ENCODE results near the gene EEFSEC. TPM values are rescaled to one million over a fixed set of nuclear protein-coding genes. Genes with fewer than 3 reads are reported as not detected.
"Not testable (repeated sequence)": the region's sequence is repeated elsewhere in the genome, so short reads cannot be mapped to it uniquely, and the experiment has no call there.

Gene EEFSEC
- total RNA-seq, 2 experiments from 2014 or later = 21.7 to 23.1 TPM

DNA sequence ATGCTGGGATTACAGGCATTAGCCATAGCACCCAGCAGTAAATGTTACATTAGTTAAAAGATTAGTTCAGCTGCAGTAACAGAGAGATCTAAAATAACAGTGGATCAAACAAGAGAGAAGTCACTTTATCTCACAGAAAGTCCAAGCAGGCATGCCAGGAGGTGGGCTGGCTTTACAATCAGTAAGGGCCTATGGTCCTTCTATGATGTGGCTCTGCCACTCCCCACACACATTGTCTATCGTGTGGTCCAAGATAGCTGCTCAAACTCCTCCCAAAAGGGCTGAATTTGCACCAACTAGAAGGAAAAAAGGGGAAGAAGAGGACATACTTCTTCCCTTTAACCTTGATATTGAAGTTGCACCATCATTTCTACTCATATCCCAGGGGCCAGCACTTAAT lies 25.0 kb upstream of the EEFSEC start:
- Mint-ChIP-seq H3K36me3 (ENCODE audit: low read depth) (peaks cover 2% of the 10 kb centered on the region), H3K27ac (no peak overlapping the region), H3K27me3 (ENCODE audit: low read depth) (no peaks in the 10 kb centered on the region), H3K4me1 (ENCODE audit: low read depth) (peaks cover 8% of the 10 kb centered on the region), H3K9me3 (ENCODE audit: insufficient read depth) (no peaks in the 10 kb centered on the region), H3K4me3 (no peak overlapping the region)
- ChIA-PET POLR2A (interaction anchor here (0.6 kb wide), 1 partner anchor 523 kb away, joined by 3 read pairs; no protein-coding TSS in a partner anchor), CTCF (interaction anchor here (5.5 kb wide), 1 partner anchor 34 kb away, joined by 37 read pairs; no protein-coding TSS in a partner anchor)
- ATAC-seq (no peak), DNase-seq (no peak)

DNA sequence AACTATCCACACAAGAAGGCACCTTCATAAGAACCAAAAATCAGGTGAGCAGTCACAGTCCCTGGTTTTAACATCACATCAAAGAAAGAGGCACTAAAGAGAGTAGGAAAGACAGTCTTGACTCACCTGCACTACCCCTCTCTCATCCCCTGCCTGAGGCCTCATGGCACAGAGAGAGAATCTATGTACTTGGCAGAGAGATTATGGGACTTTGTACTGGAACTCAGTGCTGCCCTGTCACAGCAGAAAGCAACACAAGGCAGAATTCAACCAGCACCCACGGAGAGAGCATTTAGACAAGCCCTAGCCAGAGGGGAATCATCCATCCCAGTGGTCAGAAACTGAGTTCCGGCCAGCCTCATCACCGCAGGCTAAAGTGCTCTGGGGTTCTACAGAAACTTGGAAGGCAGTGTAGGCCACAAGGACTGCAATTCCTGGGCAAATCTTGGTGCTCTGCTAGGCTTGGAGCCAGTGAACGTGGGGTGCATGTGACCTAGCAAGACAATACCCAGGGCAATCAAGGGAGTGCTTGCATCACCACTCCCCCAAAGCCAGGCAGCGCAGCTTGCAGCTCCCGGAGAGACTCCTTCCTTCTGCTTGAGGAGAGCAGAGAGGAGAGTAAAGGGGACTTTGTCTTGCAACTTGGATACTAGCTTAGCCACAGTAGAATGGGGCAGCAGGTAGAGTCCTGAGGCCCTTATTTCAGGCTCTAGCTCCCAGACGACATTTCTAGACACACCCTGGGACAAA lies 21.2 kb upstream of the EEFSEC start:
- ChIA-PET POLR2A (no interaction called here), CTCF (interaction anchor here (0.8 to 3.8 kb wide), 6 partner anchors 9 to 67 kb away, joined by 3 to 138 read pairs (median 18); partner anchors contain the start of gene RUVBL1)
- Mint-ChIP-seq H3K27me3 (ENCODE audit: low read depth) (peaks cover 10% of the 10 kb centered on the region), H3K9me3 (ENCODE audit: insufficient read depth) (no peaks in the 10 kb centered on the region), H3K36me3 (ENCODE audit: low read depth) (no peaks in the 10 kb centered on the region), H3K27ac (no peak overlapping the region), H3K4me3 (no peak overlapping the region), H3K4me1 (ENCODE audit: low read depth) (no peaks in the 10 kb centered on the region)
- ATAC-seq (no peak), DNase-seq (no peak)

DNA sequence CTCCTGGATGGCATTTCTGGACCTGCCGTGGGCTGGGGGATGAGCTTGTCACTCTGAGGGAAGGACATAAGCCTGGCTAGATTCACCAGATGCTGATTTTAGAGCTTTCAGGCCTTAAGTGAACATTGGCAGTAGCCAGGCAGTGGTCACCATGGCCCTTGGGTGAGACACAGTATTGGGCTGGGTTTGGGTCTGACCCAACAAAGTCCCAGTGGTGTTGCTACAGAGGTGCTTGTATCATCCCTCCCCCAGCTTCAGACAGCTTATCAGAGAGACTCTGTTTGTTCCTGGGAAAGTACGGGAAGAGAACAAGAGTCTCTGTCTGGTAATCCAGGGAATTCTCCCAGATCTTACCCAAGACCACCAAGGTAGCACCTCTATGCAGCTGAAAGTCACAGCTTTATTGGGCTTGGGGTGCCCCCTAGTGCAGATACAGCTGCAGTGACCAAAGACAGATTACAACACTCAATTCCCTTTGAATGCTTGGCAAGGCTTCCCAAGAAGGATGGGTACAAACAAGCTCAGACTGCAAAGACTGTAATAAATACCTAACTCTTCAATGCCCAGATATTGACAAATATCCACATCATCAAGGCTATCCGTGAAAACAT lies 19.9 kb upstream of the EEFSEC start:
- peaks cover 19% of the 10 kb centered on the region for H3K27me3 Mint-ChIP-seq (ENCODE audit: low read depth)
- ChIA-PET POLR2A (interaction anchor here (1.5 kb wide), 1 partner anchor 9 kb away, joined by 4 read pairs; the partner anchor contains the start of gene RUVBL1), CTCF (interaction anchor here (0.5 to 3.8 kb wide), 30 partner anchors 8 to 678 kb away, joined by 3 to 138 read pairs (median 5); partner anchors contain the start of genes EEFSEC, RUVBL1 and SEC61A1)
- peak; percentile 60 for DNase-seq
- no peak overlapping the region for H3K27ac Mint-ChIP-seq
- no peaks in the 10 kb centered on the region for H3K4me1 Mint-ChIP-seq (ENCODE audit: low read depth)
- ATAC-seq = peak; percentile 75
- no peaks in the 10 kb centered on the region for H3K36me3 Mint-ChIP-seq (ENCODE audit: low read depth)
- no peak overlapping the region for H3K4me3 Mint-ChIP-seq
- H3K9me3 Mint-ChIP-seq (ENCODE audit: insufficient read depth) = no peaks in the 10 kb centered on the region

DNA sequence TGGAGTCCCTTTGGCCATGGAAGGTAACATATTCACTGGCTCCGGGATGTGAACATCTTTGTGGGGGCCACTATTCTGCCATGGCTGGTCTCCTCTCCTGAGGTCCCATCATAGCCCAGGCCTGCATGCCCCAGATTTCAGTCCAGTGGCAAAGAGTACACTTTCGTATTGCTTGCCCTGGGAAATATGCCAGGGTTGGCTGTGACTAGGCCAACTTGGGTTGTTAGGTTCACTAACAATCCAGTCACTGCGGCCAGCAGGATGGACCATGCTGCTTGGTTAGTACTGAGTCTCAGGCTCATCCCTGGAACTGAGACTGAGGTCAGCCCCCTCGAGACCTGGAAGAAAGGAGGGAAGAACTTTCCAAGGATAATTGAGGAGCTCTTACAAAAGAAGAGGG lies 9.8 kb upstream of the EEFSEC start:
- no peaks in the 10 kb centered on the region for H3K9me3 Mint-ChIP-seq (ENCODE audit: insufficient read depth)
- H3K36me3 Mint-ChIP-seq (ENCODE audit: low read depth) = no peaks in the 10 kb centered on the region
- no peak overlapping the region for H3K27ac Mint-ChIP-seq
- H3K27me3 Mint-ChIP-seq (ENCODE audit: low read depth) = peaks cover 8% of the 10 kb centered on the region
- no peak for DNase-seq
- ChIA-PET POLR2A (no interaction called here), CTCF (interaction anchor here (0.5 kb wide), 1 partner anchor 19 kb away, joined by 3 read pairs; no protein-coding TSS in a partner anchor)
- ATAC-seq = no peak
- no peak overlapping the region for H3K4me3 Mint-ChIP-seq
- peaks cover 1% of the 10 kb centered on the region for H3K4me1 Mint-ChIP-seq (ENCODE audit: low read depth)

DNA sequence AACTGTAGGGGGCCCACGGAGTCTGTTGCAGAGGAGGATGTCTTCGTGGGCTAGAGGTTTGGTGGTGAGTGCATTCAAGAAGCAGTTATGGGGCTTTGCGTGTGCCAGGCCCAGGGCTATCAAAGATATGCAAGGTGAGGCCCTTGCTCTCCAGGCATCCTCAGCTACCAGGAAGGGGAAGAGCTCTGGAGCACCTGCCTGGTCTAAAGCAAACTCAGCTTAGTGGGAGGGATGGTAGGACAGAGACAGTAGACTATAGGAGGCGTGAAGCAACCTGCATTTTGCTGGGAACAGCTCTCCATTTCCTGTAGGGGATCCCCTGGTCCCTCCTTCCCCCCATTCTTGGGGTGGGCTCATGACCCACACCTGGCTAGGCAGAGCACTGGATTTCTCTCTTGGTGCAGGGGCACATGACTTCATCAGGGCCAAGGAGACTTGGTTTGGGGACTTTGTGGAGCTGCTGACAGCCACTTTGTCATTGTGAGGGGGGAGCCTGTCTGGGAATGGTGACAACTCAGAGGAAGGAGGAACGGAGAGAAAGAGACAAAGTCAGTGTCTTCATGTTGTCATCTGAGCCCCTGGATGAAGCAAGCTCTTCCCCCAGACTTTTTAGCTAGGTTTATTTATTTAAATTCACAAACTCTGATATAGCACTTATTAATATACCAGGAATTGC lies 8.6 kb upstream of the EEFSEC start:
- Mint-ChIP-seq H3K4me3 (no peak overlapping the region), H3K27me3 (ENCODE audit: low read depth) (no peaks in the 10 kb centered on the region), H3K27ac (no peak overlapping the region), H3K4me1 (ENCODE audit: low read depth) (peaks cover 1% of the 10 kb centered on the region), H3K36me3 (ENCODE audit: low read depth) (no peaks in the 10 kb centered on the region), H3K9me3 (ENCODE audit: insufficient read depth) (no peaks in the 10 kb centered on the region)
- ATAC-seq = no peak
- DNase-seq = no peak
- POLR2A ChIA-PET = no interaction called here
- CTCF ChIA-PET = interaction anchor here (1.0 kb wide), 1 partner anchor 11 kb away, joined by 3 read pairs; no protein-coding TSS in a partner anchor

DNA sequence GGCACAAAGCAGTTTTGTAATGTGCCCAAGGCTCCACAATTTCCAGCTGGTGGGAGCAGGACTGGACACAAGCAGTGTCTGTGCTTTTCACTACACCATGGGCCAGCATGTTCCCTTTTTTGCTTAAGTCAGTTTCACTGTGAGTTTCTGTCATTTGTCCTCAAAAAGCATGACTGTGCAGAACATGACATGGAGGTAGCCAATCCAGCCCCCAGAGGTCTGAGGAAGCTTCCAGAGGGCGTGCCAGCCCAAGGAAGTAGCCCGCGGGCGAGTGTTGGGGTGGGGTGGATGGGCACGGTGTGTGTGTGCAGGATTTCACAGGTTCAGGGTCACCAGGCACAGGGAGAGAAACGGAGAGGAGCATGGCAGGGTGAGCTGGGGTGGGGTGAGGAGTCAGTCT lies 8.0 kb upstream of the EEFSEC start:
- no peak for ATAC-seq
- Mint-ChIP-seq H3K27me3 (ENCODE audit: low read depth) (no peaks in the 10 kb centered on the region), H3K9me3 (ENCODE audit: insufficient read depth) (no peaks in the 10 kb centered on the region), H3K4me3 (no peak overlapping the region), H3K4me1 (ENCODE audit: low read depth) (peaks cover 1% of the 10 kb centered on the region), H3K36me3 (ENCODE audit: low read depth) (no peaks in the 10 kb centered on the region), H3K27ac (no peak overlapping the region)
- no peak for DNase-seq
- CTCF ChIA-PET = interaction anchor here (1.0 kb wide), 1 partner anchor 11 kb away, joined by 3 read pairs; no protein-coding TSS in a partner anchor
- POLR2A ChIA-PET = no interaction called here

DNA sequence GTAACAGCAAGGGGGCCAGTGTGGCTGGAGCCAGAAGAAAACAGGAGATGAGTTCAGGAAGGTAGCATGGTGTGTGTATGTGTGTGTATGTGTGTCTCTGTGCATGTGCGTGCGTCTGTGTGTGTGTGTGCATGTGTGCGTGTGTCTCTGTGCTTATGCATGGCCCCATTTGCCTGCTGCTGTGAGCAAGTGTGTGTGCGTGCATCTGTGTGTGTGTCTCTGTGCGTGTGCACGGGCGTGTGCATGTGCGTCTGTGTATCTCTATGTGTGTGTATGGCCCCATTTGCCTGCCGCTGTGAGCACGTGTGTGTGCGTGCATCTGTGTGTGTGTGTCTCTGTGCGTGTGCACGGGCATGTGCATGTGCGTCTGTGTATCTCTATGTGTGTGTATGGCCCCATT lies 7.1 kb upstream of the EEFSEC start:
- Mint-ChIP-seq H3K4me3 (no peak overlapping the region), H3K36me3 (ENCODE audit: low read depth) (no peaks in the 10 kb centered on the region), H3K4me1 (ENCODE audit: low read depth) (peaks cover 1% of the 10 kb centered on the region), H3K9me3 (ENCODE audit: insufficient read depth) (no peaks in the 10 kb centered on the region), H3K27ac (no peak overlapping the region), H3K27me3 (ENCODE audit: low read depth) (no peaks in the 10 kb centered on the region)
- DNase-seq = no peak
- ChIA-PET POLR2A (no interaction called here), CTCF (no interaction called here)
- no peak for ATAC-seq

DNA sequence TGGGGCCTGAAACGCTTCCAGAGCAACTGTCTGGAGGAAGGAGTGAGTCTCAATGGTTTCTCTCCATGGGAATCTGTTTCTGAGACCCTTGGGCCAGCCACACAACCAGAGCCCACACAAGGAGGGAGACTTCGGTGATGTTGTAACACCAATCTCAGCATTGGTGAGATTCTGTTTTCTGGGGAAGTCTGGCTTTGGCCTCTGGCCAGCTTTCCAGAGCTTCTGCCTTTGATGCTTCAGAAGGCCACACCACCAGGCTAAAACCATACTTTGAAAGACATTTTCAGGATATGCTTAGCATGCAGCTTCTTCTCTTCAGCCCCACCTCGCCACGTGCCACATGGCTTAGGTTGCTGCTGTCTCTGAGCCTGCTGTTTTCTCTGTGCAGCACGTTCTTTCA lies 3.6 kb upstream of the EEFSEC start:
- no peaks in the 10 kb centered on the region for H3K27me3 Mint-ChIP-seq (ENCODE audit: low read depth)
- H3K4me1 Mint-ChIP-seq (ENCODE audit: low read depth) = peaks cover 15% of the 10 kb centered on the region
- ChIA-PET CTCF (no interaction called here), POLR2A (no interaction called here)
- no peaks in the 10 kb centered on the region for H3K9me3 Mint-ChIP-seq (ENCODE audit: insufficient read depth)
- H3K36me3 Mint-ChIP-seq (ENCODE audit: low read depth) = no peaks in the 10 kb centered on the region
- ATAC-seq (no peak), DNase-seq (no peak)
- H3K27ac Mint-ChIP-seq = no peak overlapping the region
- H3K4me3 Mint-ChIP-seq = no peak overlapping the region

DNA sequence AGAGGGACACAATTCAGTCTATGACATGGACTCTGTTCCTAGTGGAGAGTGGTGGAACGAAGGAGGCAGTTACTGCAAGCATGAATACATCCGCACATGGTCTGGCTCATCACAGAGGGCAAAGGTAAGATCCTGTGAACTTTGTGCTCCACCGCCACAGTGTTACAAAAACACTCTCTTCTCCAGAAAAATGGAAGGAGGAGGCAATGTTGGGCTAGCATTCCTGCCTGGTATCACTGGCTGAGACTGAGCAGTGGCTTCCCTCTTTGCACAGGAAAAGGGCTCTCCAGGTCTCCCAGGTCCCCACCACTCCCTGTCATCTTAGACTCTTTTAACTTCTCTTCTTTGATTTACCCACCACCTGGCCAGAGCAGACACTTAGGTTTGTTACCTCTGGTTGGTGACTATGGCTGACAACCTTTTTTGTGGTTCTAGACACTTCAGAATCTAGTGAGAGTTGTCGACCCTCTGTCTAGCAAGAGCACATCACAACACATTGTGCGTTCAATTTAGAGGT lies 1.5 kb upstream of the EEFSEC start:
- ATAC-seq (no peak), DNase-seq (no peak)
- ChIA-PET CTCF (interaction anchor here (2.3 kb wide), 1 partner anchor 29 kb away, joined by 7 read pairs; no protein-coding TSS in a partner anchor), POLR2A (no interaction called here)
- H3K27me3 Mint-ChIP-seq (ENCODE audit: low read depth) = no peaks in the 10 kb centered on the region
- no peaks in the 10 kb centered on the region for H3K9me3 Mint-ChIP-seq (ENCODE audit: insufficient read depth)
- H3K36me3 Mint-ChIP-seq (ENCODE audit: low read depth) = peaks cover 12% of the 10 kb centered on the region
- H3K4me3 Mint-ChIP-seq = peak overlapping the region; percentile 23
- H3K4me1 Mint-ChIP-seq (ENCODE audit: low read depth) = peaks cover 20% of the 10 kb centered on the region
- no peak overlapping the region for H3K27ac Mint-ChIP-seq

DNA sequence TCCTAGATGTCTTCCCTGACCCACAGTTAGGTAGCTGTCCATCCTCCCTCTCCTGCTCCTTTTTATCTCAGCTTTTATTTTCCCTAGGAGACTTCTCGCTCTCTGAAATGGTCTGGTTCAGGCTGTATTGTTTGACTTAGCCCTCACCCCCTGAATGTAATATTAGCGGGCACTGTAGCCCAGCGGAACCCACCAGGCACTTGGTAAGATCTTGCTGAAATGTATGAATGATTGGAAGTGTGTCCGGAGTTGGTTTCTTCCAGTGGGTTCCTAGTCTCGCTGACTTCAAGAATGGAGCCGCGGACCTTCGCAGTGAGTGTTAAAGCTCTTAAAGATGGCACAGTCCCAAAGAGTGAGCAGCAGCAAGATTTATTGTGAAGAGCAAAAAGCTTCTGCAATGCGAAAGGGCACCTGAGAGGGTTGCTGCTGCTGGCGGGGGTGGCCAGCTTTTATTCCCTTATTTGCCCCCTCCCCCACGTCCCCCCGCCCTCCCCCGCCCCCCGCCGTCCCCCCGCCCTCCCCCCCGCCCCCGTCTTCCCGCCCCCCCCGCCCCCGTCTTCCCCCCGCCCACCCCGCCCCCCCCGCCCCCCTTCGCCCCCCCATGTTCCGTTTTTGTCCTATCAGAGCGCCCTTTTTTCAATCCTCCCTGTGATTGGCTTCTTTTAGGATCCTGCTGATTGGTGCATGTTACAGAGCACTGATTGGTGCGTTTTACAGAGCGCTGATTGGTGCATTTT lies 694 bp upstream of the EEFSEC start:
- POLR2A ChIA-PET = interaction anchor here (0.7 to 1.2 kb wide), 5 partner anchors 11 to 99 kb away, joined by 3 to 10 read pairs (median 3); partner anchors contain the start of gene RUVBL1
- Mint-ChIP-seq H3K27me3 (ENCODE audit: low read depth) (no peaks in the 10 kb centered on the region), H3K36me3 (ENCODE audit: low read depth) (peaks cover 18% of the 10 kb centered on the region), H3K4me3 (peak overlapping the region; percentile 91), H3K9me3 (ENCODE audit: insufficient read depth) (no peaks in the 10 kb centered on the region), H3K27ac (peak overlapping the region; percentile 93), H3K4me1 (ENCODE audit: low read depth) (peaks cover 20% of the 10 kb centered on the region)
- ATAC-seq (no peak), DNase-seq (no peak)
- CTCF ChIA-PET = interaction anchor here (0.7 to 2.3 kb wide), 3 partner anchors 19 to 57 kb away, joined by 3 to 7 read pairs (median 4); no protein-coding TSS in a partner anchor

DNA sequence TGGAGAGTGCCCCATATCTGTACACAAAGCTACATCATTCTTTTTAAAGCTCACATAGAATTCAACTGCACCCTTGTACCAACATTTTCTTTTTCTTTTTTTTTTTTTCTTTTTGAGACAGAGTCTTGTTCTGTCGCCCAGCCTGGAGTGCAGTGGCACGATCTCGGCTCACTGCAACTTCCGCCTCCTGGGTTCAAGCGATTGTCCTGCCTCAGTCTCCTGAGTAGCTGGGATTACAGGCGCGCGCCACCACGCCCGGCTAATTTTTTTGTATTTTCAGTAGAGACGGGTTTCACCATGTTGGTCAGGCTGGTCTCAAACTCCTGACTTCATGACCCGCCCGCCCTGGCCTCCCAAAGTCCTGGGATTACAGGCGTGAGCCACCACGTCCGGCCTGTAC lies 1.1 kb downstream of the EEFSEC start:
- CTCF ChIA-PET = interaction anchor here (0.9 to 1.2 kb wide), 3 partner anchors 59 to 167 kb away, joined by 3 to 4 read pairs (median 3); no protein-coding TSS in a partner anchor
- H3K27me3 Mint-ChIP-seq (ENCODE audit: low read depth); H3K9me3 Mint-ChIP-seq (ENCODE audit: insufficient read depth); ATAC-seq; DNase-seq; POLR2A ChIA-PET: not testable (repeated sequence)
- H3K4me1 Mint-ChIP-seq (ENCODE audit: low read depth) = peaks cover 20% of the 10 kb centered on the region
- peak overlapping the region; percentile 93 for H3K27ac Mint-ChIP-seq
- peaks cover 25% of the 10 kb centered on the region for H3K36me3 Mint-ChIP-seq (ENCODE audit: low read depth)
- peak overlapping the region; percentile 91 for H3K4me3 Mint-ChIP-seq
